HG02678 (cell line): Measurements from ENCODE around the gene TTC16.
A peak's percentile ranks its signal among the peaks of the same experiment; 100 is the strongest.

Source experiments
- ATAC-seq: cut with Tn5 transposase; IDR thresholded peaks from one replicate; pipeline ENCODE4 v1.9.1; 2021; ENCODE audit warnings: mild to moderate bottlenecking, moderate library complexity; ENCODE audit not compliant: unreplicated experiment

Gene TTC16

GRCh38 chr9:127698386-127698785, 17.5 kb upstream of the TTC16 start:
- ATAC-seq: no peak

GRCh38 chr9:127698985-127699670, 16.8 kb upstream of the TTC16 start:
- peak; percentile 98 for ATAC-seq

- no peak for ATAC-seq
These were observed 15.7 kb upstream of the TTC16 start for GRCh38 chr9:127700140-127700539.

DNA sequence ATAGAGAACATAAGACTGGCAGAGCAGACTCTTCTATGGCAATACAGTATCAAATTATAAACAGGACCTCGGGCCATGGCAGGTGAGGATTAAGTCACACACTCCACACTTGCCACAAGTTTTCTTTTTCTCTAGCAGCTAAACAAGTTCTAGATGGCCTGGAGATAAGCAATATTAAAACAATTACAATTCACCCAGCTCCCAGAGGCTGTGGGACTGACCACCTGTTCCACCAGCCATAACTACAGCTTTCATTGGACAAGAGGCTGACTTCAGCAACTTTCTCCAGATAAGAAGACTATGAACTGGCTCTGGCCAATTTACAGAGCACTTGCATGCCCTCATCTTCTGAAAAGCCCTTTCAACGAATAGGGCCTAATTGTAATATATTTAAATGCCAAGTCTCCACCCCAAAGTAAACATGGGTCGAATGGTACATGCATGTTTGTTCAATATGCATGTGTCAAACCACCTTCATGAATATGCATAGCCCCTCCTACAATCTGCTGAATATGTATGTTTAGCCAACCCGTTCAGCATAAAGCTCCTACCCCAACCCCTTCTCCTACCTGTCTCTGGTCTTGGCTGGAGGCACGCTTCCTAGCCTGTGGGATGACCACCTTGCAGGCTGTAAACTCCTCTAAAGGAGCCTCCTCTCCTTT, 15.2 kb upstream of the TTC16 start:
- no peak for ATAC-seq

DNA sequence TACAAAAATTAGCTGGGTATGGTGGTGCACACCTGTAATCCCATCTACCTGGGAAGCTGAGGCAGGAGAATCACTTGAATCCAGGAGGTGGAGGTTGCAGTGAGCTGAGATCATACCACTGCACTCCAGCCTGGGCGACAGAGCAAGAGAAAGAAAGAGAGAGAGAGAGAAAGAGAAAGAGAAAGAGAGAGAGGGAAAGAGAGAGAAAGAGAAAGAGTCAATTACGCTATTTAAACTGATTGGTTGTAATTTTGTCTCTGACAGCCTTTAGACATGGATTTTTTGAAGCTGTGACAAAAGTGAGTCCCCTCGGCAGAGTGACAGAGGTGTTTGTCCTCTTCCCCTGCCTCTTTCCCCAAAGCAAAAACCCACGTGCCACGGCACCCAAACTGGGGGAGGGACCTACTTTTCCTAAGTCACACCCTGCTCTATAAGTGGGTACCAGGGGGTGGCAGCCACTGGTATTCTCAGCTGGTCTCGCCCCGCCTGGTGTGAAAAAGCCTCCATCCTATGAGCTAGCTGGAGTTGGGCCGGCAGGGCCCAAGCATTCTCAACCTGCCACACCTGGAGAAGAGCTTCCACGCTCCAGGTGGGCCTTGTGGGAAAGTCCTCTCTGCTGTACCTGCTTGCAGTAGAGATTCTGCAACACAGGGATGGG, 12.5 kb upstream of the TTC16 start:
- ATAC-seq: no peak

DNA sequence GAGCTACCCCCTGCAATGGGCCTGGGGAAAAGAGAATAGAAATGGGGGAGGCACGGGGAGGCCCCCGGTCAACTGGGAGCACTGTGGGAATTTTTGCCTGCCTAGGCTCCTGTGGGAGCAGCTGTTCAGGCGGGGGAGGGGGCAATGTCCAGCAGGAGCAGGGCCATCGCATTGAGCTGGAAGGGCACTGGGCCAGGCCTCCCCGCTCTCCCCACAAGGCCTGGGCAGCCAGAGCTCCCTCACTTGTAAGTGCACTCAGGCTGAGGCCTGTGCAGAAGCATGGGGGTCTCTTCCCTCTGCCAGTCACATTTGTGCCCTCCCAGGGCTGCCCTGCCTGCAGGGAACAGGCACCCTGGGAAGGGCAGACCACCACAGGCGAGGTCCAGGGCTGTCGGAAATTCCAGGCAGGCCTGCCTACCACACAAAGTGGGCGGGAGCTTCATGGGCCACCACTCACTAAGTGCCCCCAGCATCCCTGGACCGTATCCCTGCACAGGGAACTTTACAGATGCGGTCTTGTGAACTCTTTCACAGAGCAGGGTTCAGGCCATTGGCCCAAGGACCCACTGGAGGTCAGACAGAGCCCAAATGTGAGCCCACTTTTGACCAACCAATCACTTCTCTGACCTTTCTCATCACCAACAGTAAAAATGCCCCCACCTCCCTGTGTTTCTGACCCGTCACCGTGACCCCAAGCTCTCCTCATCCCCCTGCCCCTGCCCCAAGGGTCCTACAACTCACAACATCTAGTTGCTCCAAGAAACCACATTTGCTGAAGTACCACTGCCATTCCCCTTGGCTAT, 10.1 kb upstream of the TTC16 start:
- no peak for ATAC-seq

DNA sequence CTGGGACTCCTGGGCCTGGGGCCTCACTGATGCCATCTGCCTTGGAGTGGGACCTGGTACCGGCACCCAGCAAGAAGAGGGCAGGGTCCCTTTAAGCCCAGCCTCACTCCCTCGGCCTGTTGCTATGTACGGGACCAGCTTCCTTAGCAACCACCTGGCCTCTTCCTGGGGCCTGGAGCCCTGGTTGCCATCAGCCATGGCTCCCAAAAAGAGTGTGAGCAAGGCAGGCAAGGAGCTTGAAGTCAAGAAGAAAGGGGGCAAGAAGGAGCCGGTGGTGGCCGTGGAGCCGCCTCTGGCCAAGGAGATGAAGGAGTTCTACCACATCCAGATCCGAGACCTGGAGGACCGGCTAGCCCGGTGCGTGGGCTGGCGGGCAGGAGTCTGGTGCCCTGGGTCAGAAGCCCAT, 9.0 kb upstream of the TTC16 start, which contains the start of gene CFAP157:
Gene CFAP157, plus strand, starts transcription at position 153 of the 406 bp plus-strand sequence. Its CDS starts 44 bp downstream, at position 197.
- ATAC-seq: no peak

GRCh38 chr9:127707766-127708165, 8.1 kb upstream of the TTC16 start:
- no peak for ATAC-seq

GRCh38 chr9:127708952-127709587, 6.8 kb upstream of the TTC16 start:
- no peak for ATAC-seq

DNA sequence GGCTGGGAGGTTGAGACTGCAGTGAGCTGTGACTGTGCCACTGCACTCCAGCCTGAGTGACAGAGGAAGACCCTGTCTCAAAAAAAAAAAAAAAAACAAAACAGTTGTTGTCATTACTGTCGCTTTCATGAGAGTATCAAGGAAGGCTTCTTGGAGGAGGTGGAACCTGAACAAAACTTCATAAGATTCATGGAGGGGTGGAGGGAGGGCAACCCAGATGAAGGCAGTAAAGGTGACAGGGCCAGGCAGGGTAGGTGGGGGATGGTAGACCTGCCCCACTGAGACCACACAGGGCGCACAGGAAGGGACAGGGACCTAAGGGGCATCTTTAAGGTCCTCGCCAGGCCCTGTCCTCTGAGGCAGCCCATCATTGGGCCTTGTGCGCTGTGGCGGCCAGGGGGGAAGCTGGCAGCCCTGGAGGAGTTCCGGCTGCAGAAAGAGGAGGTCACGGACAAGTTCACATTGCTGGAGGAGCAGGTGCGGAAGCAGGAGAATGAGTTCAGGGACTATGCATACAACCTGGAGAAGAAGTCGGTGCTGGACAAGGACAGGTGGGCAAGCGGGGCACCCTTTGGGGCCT, 5.6 kb upstream of the TTC16 start:
- ATAC-seq: no peak

GRCh38 chr9:127711226-127711701, 4.6 kb upstream of the TTC16 start:
- no peak for ATAC-seq

GRCh38 chr9:127711831-127712274, 4.0 kb upstream of the TTC16 start:
- no peak for ATAC-seq

GRCh38 chr9:127712371-127712770, 3.5 kb upstream of the TTC16 start:
- no peak for ATAC-seq

DNA sequence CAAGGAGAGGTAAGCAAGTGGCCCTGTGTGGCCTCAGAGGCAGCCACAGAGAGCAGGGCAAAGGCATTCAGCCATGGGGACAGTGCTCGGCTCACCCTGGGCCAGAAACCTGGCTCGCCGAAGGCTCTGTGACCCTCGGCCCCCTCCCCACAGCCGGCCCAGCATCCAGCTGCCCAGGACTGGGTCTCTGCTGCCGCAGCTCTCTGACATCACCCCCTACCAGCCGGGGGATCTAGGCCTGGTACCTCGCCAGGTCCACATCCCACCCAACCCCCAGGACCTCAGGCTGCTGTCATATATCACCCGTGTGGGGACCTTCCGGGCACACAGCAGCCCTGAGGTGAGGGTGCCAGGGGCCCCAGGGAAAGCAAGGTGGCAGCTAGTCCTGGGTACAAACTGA, 3.0 kb upstream of the TTC16 start:
- no peak for ATAC-seq

GRCh38 chr9:127714020-127714750, 1.7 kb upstream of the TTC16 start:
- no peak for ATAC-seq

- peak; percentile 6 for ATAC-seq
These were observed 869 bp upstream of the TTC16 start for GRCh38 chr9:127714951-127715469.

GRCh38 chr9:127716412-127716811, 533 bp downstream of the TTC16 start:
- no peak for ATAC-seq

DNA sequence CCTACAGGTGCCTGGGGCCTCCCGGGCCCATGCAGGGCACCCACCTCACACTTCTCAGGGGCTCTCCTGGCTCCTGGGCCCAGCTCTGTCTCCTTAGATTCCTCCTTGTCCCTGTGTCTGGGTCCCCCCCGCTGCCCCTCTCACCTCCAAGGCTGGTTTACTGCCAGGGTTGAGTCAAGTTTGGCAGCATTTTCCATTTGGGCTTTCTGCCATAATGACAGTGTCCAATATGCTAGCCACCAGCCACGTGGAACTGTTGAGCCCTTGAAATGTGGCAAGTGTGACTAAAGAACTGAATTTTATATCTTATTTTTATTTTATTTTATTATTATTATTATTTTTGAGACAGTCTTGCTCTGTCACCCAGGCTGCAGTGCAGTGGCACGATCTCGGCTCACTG, 1.9 kb downstream of the TTC16 start:
- ATAC-seq: no peak
